Occipital lobe (tissue), 2 donors: Measurements from ENCODE around the gene LPAR3. TPM values are rescaled to one million over a fixed set of nuclear protein-coding genes. Genes with fewer than 3 reads are reported as not detected.

Source experiments
- DNase-seq: peaks from one replicate; lab custom pipeline; 2025; lab: John Stamatoyannopoulos, UW
- total RNA-seq: library from RNA; depleted of rRNA; stranded (reverse); fragments of >200 nt; gene quantifications from one replicate; pipeline ENCODE4 v1.2.3, GENCODE V29; 2014

LPAR3 gene
- total RNA-seq, 1 donor from 2014 or later: 0.78 TPM

DNA sequence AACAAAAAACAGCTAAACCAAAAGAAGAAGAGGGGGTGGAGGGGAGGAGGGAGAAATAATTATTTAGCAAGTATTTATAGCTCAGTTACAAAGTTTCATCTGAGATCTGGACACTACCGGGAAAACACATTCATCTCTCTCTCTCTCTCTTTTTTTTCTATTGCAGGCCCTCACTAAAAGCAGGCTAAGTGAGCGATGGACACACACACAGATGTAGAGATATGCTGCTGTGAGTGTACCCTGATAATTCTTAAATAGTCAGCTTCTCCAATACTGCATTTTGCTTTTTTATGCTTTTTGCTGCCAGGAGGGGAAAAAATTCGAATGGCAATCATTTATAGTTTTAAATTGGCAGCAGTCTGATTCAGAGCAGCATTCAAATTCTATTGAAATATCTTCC lies 65.0 kb downstream of the LPAR3 start:
- no peak for DNase-seq

DNA sequence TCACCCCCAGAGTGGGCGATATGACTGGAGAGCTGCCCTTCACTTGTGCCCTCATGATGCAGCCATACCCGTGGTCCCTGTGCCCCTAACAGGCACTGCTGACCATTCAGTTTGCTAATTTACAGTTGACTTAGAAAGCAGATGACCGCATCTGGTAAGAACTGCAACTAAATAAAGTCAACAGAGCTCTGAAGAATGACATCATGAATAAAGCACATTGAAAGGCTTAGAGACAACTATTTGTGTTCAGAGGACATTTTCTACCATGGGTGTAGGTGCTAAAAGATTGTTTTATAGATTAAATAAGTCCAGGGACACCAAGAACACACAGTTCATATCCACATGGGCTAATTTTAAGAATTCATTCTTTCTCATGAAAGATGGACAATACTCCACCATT lies 65.5 kb downstream of the LPAR3 start:
- no peak for DNase-seq

DNA sequence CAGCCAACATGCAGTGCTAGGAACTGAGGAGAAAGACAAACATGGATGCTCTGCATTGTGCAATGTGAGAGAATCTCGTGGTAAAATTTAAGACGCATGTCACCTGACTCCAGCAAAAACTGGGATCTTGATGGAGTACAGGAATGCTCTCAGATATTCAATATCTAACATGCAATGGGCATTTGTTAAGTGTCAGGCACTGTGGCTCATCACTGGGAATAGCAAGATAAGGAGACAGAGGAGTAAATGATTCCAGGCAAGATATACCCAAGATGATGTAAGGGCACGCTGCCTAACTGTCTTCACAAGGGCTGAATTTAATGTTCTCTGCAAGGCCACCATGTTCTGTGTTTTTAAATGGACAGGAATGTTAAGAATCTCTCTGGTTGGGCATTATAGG lies 67.8 kb downstream of the LPAR3 start:
- no peak for DNase-seq

DNA sequence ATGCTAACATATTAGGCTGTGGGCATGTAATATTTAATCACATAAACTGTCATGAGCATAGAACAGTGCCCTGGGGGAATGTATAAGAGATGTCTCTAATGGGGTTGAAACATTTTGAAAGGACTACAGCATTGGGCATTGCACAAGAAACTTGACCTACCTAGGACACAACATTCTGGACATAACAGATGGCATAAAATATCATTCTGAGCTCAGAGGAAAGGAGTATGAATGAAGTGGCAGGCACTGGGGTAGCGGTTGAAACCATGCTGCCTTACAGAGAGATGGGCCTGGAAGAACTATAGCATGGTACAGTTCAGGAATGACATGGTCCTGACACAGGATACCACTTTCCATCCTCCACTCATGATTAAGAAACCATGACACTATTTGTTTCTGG lies 69.0 kb downstream of the LPAR3 start:
- no peak for DNase-seq

DNA sequence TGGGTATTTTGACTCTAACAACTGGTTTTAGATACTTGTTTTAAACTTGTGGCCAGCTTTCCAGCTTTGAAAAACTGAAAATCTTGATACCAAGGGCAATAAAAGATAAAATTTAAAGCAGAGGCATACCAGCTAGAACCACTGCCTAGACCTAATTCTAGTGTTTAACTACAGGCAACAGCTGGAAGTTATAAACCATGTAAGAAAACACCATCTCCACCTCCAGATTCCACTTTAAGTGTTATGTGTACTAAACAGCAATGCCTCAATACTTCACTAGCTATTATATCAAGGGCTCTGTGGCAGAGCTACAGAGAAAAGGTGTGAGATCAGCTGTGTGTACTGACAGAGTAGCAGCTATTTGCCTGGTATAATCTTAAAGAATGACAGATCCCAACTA lies 69.5 kb downstream of the LPAR3 start:
- no peak for DNase-seq

DNA sequence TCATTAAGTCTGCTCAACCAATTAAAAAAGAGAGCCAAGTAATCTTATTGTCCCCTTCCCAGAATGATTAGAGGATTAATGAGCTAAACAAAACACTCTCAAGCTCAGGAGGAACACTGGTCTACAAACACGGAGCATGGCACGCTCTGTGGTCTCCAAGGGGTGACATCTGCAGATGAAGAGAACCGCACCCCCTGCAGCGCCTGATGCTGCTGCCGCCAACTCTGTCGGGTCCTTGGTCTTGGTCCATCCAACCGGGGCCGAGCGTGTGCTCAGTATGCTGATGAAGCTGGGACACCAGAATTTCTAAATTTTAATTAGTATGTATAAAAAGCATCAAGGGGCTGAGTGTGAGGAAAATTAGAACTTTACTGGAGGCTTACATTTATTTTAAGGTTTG lies 82.7 kb downstream of the LPAR3 start:
- no peak for DNase-seq

DNA sequence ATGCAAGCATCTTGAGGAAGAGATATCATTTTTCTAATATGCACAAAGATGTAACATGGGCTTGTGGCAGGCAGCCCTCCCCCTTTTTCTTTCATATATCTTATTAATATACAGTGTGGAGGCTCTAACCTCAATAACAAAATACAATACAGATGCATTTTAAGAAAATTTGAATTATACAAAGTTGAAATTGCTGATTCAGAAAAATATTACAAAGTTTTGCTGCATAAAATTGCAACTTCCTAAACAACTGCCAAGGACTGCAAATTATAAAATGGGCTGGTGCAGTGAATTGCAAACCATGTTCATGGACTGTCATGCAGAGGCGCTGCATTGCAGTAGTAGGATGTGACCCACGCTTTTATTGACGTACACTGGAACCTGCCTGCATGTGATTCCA lies 84.0 kb downstream of the LPAR3 start:
- DNase-seq: no peak

DNA sequence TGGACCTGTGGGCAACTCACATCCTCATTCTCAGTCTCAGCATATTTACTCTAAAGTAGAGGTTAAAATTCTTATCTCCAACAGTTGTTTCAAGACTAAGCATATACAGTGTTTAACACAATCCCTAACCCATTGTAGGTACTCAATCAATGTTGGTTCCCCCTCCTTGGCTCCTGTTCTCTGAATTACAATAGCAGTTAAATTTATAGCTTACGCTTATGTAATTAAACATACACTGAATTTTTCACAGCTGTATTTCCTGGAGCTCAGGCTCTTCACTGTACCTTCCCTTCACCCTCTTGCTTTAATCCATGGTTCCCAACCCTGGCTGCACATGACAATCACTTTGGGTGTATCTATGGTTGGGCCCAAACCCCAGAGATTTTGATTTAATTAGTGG lies 89.4 kb downstream of the LPAR3 start:
- no peak for DNase-seq

DNA sequence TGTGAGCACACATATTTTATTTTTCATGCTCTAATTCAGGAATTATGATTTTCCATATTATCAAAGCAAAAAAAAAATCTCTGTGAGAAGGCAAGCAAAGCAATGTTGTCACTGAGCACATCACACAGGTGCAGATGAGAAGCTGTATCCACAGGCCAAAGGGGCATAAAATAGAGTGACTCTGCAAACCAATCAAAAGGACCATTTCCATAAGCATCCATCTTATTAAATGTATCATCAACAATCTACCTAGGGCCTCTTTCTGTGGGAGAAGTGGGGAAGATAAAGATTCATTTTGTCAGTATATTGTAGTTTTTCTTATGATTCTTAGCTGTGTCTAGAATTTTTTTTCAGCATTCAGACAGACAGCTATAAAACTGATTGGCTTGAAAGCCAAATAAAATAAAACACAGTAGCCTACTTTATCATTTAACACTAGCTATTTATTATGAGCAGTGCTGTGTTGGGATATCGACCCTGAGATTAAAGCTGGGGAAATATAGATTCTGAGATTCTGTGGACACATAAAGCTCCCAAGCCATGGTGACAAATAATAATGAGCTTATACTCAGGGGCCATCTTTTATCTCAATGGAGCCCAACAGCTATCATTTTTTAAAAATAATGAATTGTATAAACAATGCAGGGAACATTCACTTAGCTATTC lies 90.3 kb downstream of the LPAR3 start:
- DNase-seq: no peak

DNA sequence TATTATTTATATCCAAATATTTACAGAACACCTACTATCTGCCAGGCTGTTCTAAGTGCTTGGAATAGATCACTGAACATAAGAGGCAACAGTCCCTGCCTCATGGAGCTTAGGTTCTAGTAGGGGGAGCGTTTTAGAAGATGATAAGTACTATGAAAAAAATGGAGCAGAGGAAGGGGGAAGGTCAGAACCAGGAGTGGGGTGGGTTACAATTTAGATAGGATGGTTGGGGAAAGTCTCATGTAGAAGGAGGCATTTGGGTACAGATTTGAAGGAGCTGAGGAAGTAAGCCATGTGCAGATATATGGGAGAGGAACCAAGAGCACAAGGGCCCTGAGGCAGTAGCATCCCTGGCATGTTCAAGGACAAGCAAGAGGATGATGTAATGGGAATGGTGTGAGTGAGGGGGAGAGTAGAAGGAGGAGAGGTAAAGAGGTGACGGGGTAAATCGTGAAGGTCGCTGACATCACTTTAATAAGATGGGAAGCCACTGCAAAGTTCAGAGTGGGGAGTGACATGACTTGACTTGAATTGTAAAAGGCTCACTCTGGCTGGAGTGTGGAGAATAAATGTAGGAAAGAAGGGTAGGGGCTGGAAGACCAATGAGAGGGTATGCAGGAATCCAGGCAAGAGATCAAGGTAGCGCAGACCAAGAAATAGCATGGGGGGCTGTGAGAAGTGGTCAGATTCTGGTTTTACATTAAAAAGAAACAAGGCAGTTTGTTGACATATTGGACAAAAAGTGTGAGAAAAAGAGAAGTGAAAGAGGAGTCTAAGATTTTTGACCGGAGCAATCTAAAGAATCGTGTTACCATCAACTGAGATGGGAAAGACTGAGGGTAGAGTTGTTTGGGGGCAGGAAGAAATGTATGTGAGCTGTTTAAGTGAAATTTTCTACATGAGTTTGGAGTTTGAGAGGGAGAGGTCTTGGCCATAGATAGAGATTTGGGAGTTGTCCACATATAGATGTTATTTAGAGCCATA lies 92.6 kb downstream of the LPAR3 start:
- no peak for DNase-seq

DNA sequence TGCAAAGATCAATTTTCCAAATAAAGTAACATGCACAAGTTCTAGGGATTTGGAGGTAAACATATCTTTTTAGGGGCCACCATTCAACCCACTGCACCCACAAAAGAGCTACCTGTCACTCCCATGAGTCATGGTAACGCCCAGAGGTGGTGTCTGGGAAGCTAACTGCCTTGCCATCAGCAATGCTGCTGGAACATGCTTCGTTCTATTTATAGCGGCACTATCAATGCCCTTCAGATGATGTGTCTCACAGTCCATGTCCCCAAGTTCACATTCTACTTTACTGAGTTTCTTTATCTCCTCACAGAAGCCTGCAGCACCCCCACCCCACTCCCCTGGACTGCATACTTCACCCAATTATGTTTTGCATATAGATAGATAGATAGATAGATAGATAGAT lies 95.4 kb downstream of the LPAR3 start:
- DNase-seq: no peak

DNA sequence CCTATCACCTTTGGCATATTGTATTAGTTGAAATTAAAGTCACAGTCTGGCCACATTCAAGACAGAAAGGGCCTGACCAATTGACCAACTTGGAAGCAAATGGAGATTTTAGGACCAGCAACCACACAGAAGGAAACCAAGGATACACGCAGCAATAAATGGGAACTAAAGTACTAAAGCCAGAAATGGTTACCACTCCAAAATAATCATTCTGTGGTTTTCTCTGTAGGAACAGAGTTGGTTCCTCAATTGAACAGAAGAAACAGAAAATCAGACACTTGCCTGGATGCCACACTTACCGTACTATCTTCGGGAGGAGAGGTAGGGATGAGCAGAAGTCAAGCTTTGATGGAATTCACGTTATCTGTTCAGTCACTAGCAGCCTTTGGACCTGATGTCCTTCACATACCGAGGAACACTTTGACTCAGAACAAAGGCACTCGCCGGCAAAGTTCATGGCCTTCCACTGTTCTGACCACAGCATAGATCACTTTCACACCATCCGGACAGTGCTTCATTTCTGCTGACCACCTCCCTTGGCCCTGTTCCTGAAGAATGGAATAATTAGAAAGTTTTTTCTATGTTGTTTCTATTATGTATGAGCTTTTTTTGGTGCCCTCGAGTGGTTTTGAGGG lies 96.9 kb downstream of the LPAR3 start:
- DNase-seq: no peak

DNA sequence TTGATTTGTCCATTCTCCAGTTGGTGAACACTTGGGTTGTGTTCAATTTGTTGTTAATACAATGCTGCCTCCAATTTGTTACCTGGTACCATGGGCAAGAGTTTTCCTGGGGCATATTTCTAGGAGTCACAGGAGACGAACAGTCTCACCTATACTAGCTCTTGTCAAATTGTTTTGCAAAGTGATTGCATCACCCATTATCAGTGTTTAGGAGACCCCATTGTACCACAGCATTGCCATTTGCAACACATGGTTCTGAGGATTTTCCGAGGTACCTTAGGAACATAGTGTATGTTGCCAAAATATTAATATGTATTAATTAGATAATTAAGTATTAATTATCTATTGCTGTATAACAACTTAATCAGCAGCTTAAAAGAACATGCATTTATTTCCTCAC lies 97.8 kb downstream of the LPAR3 start:
- DNase-seq: no peak

DNA sequence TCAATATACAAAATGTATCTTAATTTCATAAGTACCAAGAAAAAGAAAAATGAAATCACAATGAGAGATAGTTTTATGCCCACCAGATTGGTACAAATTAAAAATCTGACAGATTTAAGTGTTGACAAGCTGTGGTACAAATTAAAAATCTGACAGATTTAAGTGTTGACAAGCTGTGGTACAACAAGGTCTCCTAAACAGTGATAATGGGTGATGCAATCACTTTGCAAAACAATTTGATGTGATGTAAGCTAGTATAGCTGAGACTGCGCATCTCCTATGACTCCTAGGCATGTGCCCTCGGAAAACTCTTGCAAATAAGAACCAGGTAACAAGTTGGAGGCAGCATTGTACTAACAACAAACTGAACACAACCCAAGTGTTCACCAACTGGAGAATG lies 100.6 kb downstream of the LPAR3 start:
- no peak for DNase-seq

DNA sequence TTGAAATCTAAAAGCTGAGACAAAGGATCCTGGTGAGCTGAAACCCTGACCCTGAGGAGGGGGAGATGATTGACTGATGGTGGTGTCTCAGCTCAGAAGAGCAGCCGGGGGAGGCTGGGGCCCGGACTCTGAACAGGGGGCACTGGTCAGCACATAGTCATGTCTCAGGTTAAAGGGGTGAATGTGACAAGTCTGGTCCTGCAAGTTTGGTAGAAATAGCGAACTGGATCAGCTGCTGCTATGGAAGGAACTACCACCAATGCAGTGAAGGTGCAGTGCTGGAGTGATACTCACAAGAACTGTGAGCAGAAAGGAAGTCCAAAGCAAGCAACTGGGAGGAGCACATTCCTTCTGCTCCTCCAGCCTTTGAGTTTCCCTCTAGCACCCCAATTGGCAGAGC lies 104.0 kb downstream of the LPAR3 start:
- no peak for DNase-seq

DNA sequence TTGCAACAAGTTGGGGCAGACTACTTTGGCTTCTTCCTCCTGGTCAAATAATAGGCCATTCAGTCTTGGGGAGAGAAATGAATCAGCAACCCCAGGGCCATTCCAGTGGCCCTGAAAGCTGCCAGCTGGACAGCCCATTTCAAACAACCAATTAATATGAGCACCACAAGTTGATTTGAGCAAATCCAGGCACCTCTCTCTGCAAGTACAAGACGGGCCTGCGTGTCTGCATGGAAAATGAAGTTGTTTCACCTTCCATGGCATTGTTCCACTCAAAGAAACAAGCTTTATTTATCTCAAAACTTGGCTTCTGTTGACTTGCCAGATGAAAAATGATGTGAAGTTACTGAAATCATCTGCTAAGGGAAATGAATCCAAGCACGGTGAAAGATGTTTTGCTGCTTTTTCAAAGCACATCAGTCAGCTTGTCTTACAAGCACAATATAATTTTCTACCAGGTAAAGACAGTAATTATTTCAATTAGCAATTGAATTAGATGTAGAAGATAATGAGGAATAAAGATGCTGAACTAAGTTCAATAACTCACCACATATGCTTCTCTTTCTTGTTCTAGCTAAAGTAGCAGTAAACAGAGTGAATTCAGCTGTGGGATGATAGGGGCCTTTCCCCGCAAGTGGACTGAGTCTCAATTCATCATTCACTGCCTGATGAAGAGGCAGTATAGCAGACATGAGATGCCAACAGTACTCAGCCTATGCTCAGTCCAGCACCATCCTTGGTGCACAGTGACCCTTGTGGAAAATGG lies 107.6 kb downstream of the LPAR3 start:
- no peak for DNase-seq

DNA sequence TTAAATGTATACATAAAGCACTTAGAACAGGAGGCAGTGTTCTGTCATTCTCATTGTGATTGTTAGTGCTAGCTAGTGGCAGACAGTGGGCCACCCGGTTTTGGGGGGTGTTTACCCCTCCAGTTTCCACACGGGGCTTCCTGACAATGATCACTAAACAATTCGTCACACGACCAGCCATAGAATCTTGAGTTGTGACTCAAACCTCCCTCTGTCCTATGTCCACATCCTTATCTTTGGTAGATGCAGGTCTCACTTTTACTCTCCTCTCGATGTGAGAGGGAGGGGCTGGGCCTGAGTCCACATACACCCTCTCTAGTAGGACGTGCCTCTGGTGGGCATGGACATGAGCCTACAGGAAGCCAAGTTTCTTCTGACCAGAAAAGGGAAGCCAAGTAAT lies 110.1 kb downstream of the LPAR3 start:
- DNase-seq: no peak

DNA sequence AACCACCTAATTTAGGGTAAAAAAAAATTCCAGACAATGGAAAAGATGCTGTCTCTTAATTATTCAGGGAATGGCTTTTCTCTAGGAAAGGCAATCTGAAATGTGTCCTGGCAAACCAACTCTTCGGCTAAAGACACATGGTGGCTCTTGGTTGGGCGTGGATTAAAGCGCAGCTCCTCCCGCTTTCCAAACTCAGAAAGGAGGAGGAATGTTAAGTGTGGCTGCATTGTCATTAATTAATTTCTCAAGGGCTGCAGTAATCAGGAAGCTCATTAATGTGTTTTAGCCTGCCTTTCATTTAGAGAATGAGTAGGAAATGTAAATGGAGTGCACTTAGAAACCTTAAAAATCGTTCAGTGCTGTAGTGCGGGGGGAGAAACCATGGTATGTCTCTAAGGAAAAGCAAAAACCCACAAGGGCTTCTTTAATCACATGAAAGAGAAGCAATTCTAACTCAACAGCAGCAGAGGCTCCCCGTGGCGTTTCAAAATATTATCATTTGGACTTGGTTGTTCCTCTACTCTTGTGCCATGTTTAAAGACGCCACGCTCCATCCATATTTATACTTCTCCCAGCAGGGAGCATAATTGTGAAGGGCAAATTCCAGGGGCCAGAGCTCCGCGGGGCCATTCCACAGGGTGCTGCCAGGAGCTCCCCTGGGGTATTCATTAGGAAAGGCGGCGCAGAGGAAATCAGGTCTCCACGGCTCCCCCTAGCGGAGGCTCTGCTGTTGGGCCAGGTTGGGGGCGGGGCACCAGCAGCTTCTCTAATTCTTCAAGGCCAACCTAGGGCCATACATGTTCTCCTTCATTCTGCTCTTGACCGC lies 110.8 kb downstream of the LPAR3 start:
- DNase-seq: peak; percentile 13

DNA sequence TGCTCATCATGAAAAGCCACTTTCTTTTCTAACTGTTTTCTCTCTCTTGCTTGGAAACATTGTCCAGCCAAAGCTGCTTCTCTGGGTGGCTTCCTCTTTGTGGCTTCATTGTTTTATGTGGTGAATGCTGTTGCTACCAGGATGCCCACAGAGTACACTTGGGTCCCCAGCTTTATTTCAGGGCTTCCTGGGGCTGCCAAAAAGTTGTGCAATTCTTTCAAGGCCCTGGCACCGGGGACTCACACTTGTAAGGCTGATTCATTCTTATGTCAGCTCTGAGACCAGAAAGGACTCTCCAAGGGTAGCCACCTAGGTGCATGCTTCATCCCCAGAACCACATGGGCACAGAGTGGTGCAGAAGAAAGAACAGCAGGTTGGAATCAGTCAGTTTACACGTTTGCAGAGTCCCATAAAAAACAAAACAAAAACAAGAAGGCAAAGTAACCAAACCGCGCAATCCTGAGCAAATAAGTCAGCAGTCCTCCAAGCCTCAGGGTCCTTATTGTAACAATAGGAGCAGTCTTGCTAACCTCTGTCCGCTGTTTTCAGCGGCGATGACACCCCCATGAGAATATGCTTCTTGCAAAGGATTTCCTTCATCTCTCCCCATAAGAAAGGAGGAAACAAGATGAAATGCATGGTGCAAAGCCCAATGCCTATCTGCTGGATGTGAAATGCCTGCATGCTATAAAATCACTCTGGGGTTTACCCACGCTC lies 112.8 kb downstream of the LPAR3 start:
- no peak for DNase-seq

DNA sequence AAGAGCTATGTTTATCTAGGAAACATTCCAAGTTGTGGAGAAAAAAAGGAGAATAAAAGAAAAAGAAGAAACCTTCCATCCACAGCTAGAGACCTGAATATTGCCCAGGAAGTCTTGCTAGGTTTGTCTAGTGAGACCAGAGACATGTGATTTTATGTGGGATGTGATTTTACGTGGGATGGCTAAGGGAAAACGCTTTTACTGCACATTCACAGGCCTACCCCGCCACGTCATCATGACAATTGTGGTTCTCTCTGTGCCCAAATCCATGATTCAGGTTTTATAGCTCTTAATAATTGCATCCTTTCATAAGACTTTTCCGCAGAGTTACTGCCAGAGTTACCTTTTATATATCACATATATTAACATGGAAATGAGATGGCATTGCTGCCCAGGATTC lies 116.4 kb downstream of the LPAR3 start:
- no peak for DNase-seq
